K562 (cell line): Measurements from ENCODE around the gene PSMD13. TPM values are rescaled to one million over a fixed set of nuclear protein-coding genes. Genes with fewer than 3 reads are reported as not detected.

Experiments used
- ATAC-seq: fragments of 200-7000 bp; cut with Tn5 transposase; 3 replicates; pipeline ENCODE4 v1.9.1; 2020; ENCODE audit warnings: moderate library complexity
- BruUV-seq: library from RNA; stranded (reverse); fragments of 400-500 nt; replicated peaks from 2 replicates; lab custom pipeline; 2021; lab: Mats Ljungman, UMichigan
- CTCF ChIA-PET: fragments of 300-600 bp; formaldehyde crosslinking; extraction: SDS; loops from one replicate; lab custom pipeline; 2021; ENCODE audit warnings: low intra/inter-chr PET ratio; lab: Yijun Ruan, JAX
- POLR2A ChIA-PET: fragments of 300-600, 350-650 bp; sonication (Branson Sonifier 250); formaldehyde crosslinking; extraction: SDS; loops from one replicate; lab custom pipeline; 2021; ENCODE audit warnings: antibody characterized with exemption, inconsistent platforms; lab: Yijun Ruan, JAX
- DNase-seq, 4 experiments: peaks; one replicate each; pipeline versions ENCODE4 v3.0.0 to v3.0.0-alpha.2; 2011 to 2018; ENCODE audit warnings: low spot score in 3 of 4, mixed read lengths in 3 of 4; ENCODE audit errors: extremely low read depth in 1 of 4
- FAIRE-seq: peaks from 2 replicates; lab custom pipeline; 2011; peaks lifted over from hg19 to GRCh38; lab: Jason Lieb, UNC
- H2AFZ ChIP-seq: 2 replicates; pipeline ENCODE4 v1.6.0; 2011; ENCODE audit warnings: low read depth, low read length, control low read depth, inconsistent platforms
- H3K27ac ChIP-seq: fragments of 200-600 bp; 3 replicates; pipeline ENCODE4 v1.8.0; 2011; ENCODE audit warnings: low read depth, mild to moderate bottlenecking, control low read depth, inconsistent platforms, low read length, moderate library complexity, mixed read lengths; ENCODE audit errors: extremely low read depth
- H3K27me3 ChIP-seq, 2 experiments: fragments of 300-600 bp in 1 of 2; 2 replicates in 1 of 2; 3 replicates in 1 of 2; pipeline versions ENCODE4 v1.6.0 to v1.8.0; 2011; ENCODE audit warnings: inconsistent platforms in 2 of 2, low read length in 2 of 2, mild to moderate bottlenecking in 1 of 2, mixed read lengths in 1 of 2, moderate library complexity in 1 of 2; ENCODE audit not compliant: control insufficient read depth in 2 of 2, insufficient read depth in 2 of 2
- H3K36me3 ChIP-seq: fragments of 300-600 bp; 3 replicates; pipeline ENCODE4 v1.8.0; 2011; ENCODE audit warnings: mild to moderate bottlenecking, low read length, inconsistent platforms; ENCODE audit not compliant: control insufficient read depth, insufficient read depth
- H3K4me1 ChIP-seq, 2 experiments: fragments of 200-600 bp in 1 of 2; replicated peaks in 1 of 2; 2 replicates in 1 of 2; 3 replicates in 1 of 2; pipeline versions ENCODE4 v1.5.1 to v1.8.0; 2011; ENCODE audit warnings: inconsistent platforms in 2 of 2, low read length in 2 of 2, mild to moderate bottlenecking in 1 of 2, mixed read lengths in 1 of 2, moderate library complexity in 1 of 2; ENCODE audit not compliant: control insufficient read depth in 2 of 2, insufficient read depth in 2 of 2
- H3K4me2 ChIP-seq: 2 replicates; pipeline ENCODE4 v1.6.1; 2011; ENCODE audit warnings: low read length, control low read depth, inconsistent platforms, mixed read lengths; ENCODE audit not compliant: insufficient read depth
- H3K4me3 ChIP-seq: fragments of 200-600 bp; sonication (generic), shearing (Covaris generic); 2 replicates; pipeline ENCODE4 v1.5.1; 2016; ENCODE audit warnings: control low read depth, inconsistent platforms
- H3K79me2 ChIP-seq: fragments of 200-600 bp; 3 replicates; pipeline ENCODE4 v1.8.0; 2011; ENCODE audit warnings: low read length, inconsistent platforms; ENCODE audit not compliant: control insufficient read depth, insufficient read depth
- H3K9ac ChIP-seq, 2 experiments: 2 replicates each; pipeline versions ENCODE4 v1.6.0 to v1.6.1; 2011; ENCODE audit warnings: low read depth in 2 of 2, low read length in 2 of 2, control low read depth in 1 of 2, inconsistent platforms in 1 of 2, mild to moderate bottlenecking in 1 of 2, mixed read lengths in 1 of 2; ENCODE audit not compliant: insufficient read depth in 1 of 2
- H3K9me1 ChIP-seq: one replicate; pipeline ENCODE4 v1.6.0; 2011; ENCODE audit warnings: inconsistent platforms, mild to moderate bottlenecking, low read length, moderate library complexity; ENCODE audit not compliant: control insufficient read depth, insufficient read depth
- H3K9me3 ChIP-seq: replicated peaks from 2 replicates; pipeline ENCODE4 v1.5.1; 2011; ENCODE audit warnings: low read depth, low read length, inconsistent platforms; ENCODE audit not compliant: control insufficient read depth, insufficient read depth
- H4K20me1 ChIP-seq: replicated peaks from 2 replicates; pipeline ENCODE4 v1.6.1; 2011; ENCODE audit warnings: low read length, inconsistent platforms, mixed read lengths; ENCODE audit not compliant: control insufficient read depth, insufficient read depth
- KAT2B ChIP-seq: IDR thresholded peaks from one replicate; pipeline ENCODE4 v1.6.1; 2012; ENCODE audit warnings: low read depth, mild to moderate bottlenecking, control low read depth, inconsistent platforms, low read length, moderate library complexity
- PCBP1 ChIP-seq: fragments of 200-400 bp; formaldehyde crosslinking; IDR thresholded peaks from 2 replicates; pipeline ENCODE4 v1.6.1; 2018; ENCODE audit warnings: mild to moderate bottlenecking, low read depth, low read length; ENCODE audit not compliant: poor library complexity, severe bottlenecking
- POLR2G ChIP-seq: fragments of 200-400 bp; formaldehyde crosslinking; IDR thresholded peaks from 2 replicates; pipeline ENCODE4 v1.6.1; 2017; ENCODE audit warnings: low read depth, mild to moderate bottlenecking, antibody characterized with exemption, low read length, moderate library complexity
- RBFOX2 ChIP-seq: fragments of 200-400 bp; formaldehyde crosslinking; IDR thresholded peaks from 2 replicates; pipeline ENCODE4 v1.6.1; 2017; ENCODE audit warnings: low read depth, mild to moderate bottlenecking, low read length, moderate library complexity
- ZNF644 ChIP-seq: fragments of 200-800 bp; sonication (Bioruptor generic); IDR thresholded peaks from 2 replicates; pipeline ENCODE4 v1.6.1; 2016; ENCODE audit warnings: low read depth, missing genetic modification characterization, missing compliant biosample characterization
- WGBS: fragments of 100-300 bp; shearing (Covaris generic); methylation state at CpG from one replicate; pipeline ENCODE4 v1.1.6; 2016; ENCODE audit warnings: low coverage, mixed read lengths; ENCODE audit not compliant: insufficient coverage; ENCODE audit errors: missing lambda C conversion rate; 5-methylcytosine and 5-hydroxymethylcytosine counted together
- in situ Hi-C: fragments of 300-500 bp; cut with MboI; formaldehyde crosslinking; loops from 4 replicates; pipeline ENCODE4 v1.15.0; 2018; ENCODE audit warnings: inconsistent platforms, mixed read lengths
- intact Hi-C: fragments of 100-400 bp; cut with micrococcal nuclease; formaldehyde crosslinking; loops from 2 replicates; pipeline ENCODE4 v1.14.2; 2022
- polyA plus RNA-seq, 8 experiments: library from polyadenylated mRNA; depleted of rRNA in 4 of 8; stranded (reverse) in 5 of 8; unstranded in 3 of 8; fragments of >200 nt; fragmentation: Nextera tagmentation in 2 of 8; fragmentation: Illumina TruSeq in 1 of 8; extraction: Ambion mirVana in 2 of 8; extraction: Trizol in 1 of 8; gene quantifications; 2 replicates each; pipeline versions ENCODE4 v1.2.1 to v1.2.3, GENCODE V29; 2011 to 2014; ENCODE audit warnings: inconsistent platforms in 1 of 8, missing spikeins in 1 of 8
- total RNA-seq, 7 experiments: library from RNA; depleted of rRNA in 6 of 7; stranded (reverse); fragments of >200 nt in 6 of 7; fragmentation: Illumina TruSeq in 2 of 7; extraction: Trizol in 2 of 7; gene quantifications; 2 replicates each; pipeline versions ENCODE4 v1.2.1 to v1.2.3, GENCODE V29; 2011 to 2021; ENCODE audit warnings: low replicate concordance in 1 of 7
- TF ChIP-seq, protein P1 (sequence below): fragments of 250-450 bp; sonication (Bioruptor Pico); IDR thresholded peaks from 2 replicates; pipeline ENCODE4 v1.5.1; 2021; ENCODE audit warnings: mild to moderate bottlenecking

The PSMD13 gene
- total and polyA plus RNA-seq, 9 of the 15 experiments (the other 6 are each of a cell fraction or from before 2014, with no cell fraction given), result 185 to 383 (median 267) TPM

DNA sequence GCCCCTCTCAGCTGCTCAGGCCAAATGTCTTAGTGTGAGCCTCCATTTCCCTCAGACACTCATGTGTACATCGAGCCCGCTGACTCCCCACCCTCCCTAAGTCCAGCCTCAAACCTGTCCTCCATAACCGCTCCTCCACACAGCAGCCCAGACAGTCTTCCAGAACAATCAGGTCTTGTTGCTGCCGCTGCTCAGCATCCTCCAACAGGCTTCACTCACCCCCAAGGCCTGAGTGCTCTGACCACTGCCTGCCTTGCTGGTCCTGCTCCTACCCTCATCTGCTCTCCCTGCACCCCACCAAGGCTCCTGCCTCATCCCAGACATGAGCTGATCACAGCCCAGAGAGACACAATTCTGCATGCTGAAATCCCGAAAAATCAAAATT, 17.1 kb downstream of the PSMD13 start:
- H3K9me1 ChIP-seq, result no peaks in the 10 kb centered on the region
- CTCF ChIA-PET, result interaction anchor here (0.6 kb wide), 1 partner anchor 51 kb away, joined by 4 read pairs; no protein-coding TSS in a partner anchor
- DNase-seq, result no peak

More for the DNA sequence above, 17.1 kb downstream of the PSMD13 start:
- in situ Hi-C loops, result loop anchor here (5.0 kb wide), 1 partner anchor 103 kb away; no protein-coding TSS in a partner anchor
- BruUV-seq, result no TSS peak
- Histone ChIP-seq H3K4me2 (no peak overlapping the region), H3K79me2 (no peaks in the 10 kb centered on the region), H3K9ac (peak overlapping the region in 1 of 2 experiments; percentile 75; a peak in 2 of 4 replicates), H3K9me3 (no peaks in the 10 kb centered on the region), H4K20me1 (no peaks in the 10 kb centered on the region), H3K4me3 (no peak overlapping the region), H3K27me3 (no peaks in the 10 kb centered on the region), H3K36me3 (peaks cover 50% of the 10 kb centered on the region), H2AFZ (no peak overlapping the region), H3K27ac (no peak overlapping the region), H3K4me1 (peaks cover 13 to 16% of the 10 kb centered on the region in 2 experiments)
- ATAC-seq (no peak), FAIRE-seq (no peak)
- intact Hi-C loops, result no loop called here
- POLR2A ChIA-PET, result interaction anchor here (0.6 to 0.9 kb wide), 2 partner anchors 63 to 112 kb away, joined by 3 read pairs; no protein-coding TSS in a partner anchor
- TF ChIP-seq KAT2B, result no peak
- TF ChIP-seq, protein P1, sequence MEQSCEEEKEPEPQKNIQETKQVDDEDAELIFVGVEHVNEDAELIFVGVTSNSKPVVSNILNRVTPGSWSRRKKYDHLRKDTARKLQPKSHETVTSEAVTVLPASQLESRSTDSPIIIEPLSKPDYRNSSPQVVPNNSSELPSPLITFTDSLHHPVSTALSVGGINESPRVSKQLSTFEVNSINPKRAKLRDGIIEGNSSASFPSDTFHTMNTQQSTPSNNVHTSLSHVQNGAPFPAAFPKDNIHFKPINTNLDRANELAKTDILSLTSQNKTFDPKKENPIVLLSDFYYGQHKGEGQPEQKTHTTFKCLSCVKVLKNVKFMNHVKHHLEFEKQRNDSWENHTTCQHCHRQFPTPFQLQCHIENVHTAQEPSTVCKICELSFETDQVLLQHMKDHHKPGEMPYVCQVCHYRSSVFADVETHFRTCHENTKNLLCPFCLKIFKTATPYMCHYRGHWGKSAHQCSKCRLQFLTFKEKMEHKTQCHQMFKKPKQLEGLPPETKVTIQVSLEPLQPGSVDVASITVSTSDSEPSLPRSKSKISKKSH (CRISPR knock-in tag), result no peak
- TF ChIP-seq POLR2G, result peak; percentile 55; the same call in 1 of the 2 replicates
- TF ChIP-seq ZNF644 (tag), result no peak
- TF ChIP-seq PCBP1, result no peak
- no peak for TF ChIP-seq RBFOX2
- 78% methylated on average over 5 of the region's 5 CpGs for WGBS
